Measurements from ENCODE around the gene GATAD2B.

GATAD2B gene

GRCh38 chr1:153790966-153791647, 131.7 kb downstream of the GATAD2B start:
- DNase-seq: peak in 1 of 2 donors; percentile 43
- Histone ChIP-seq H3K9ac (ENCODE audit: low read length) (no peak overlapping the region), H3K18ac (ENCODE audit: low read length) (no peak overlapping the region), H4K8ac (ENCODE audit: low read depth, low read length) (no peak overlapping the region), H3K79me1 (ENCODE audit: low read length) (no peaks in the 10 kb centered on the region), H4K91ac (ENCODE audit: low read depth, low read length) (no peak overlapping the region), H2AK5ac (ENCODE audit: low read length) (no peak overlapping the region), H3K36me3 (ENCODE audit: control insufficient read depth in 1 of 2, insufficient read depth in 2 of 2, low read length in 2 of 2) (no peaks in the 10 kb centered on the region), H3K4me1 (ENCODE audit: control insufficient read depth in 1 of 2, insufficient read depth in 2 of 2, low read length in 2 of 2) (no peaks in the 10 kb centered on the region), H3K23ac (ENCODE audit: low read length) (no peak overlapping the region), H2BK5ac (ENCODE audit: low read depth, low read length, poor library complexity) (no peak overlapping the region), H3K14ac (ENCODE audit: low read length) (no peak overlapping the region), H2BK120ac (ENCODE audit: insufficient read depth, low read length, poor library complexity) (no peak overlapping the region), H3K4me3 (ENCODE audit: low read depth, low read length) (no peak overlapping the region), H4K12ac (ENCODE audit: low read depth, low read length) (no peak overlapping the region), H3K9me3 (ENCODE audit: insufficient read depth, low read depth, low read length) (no peaks in the 10 kb centered on the region), H3K27ac (ENCODE audit: low read depth, low read length) (no peak overlapping the region), H3K27me3 (ENCODE audit: insufficient read depth, low read length) (no peaks in the 10 kb centered on the region), H3K4me2 (ENCODE audit: low read length) (no peak overlapping the region), H2AFZ (ENCODE audit: insufficient read depth, low read length, poor library complexity) (no peak overlapping the region), H3K79me2 (ENCODE audit: control insufficient read depth, insufficient read depth, low read length, poor library complexity) (no peaks in the 10 kb centered on the region), H2BK12ac (ENCODE audit: low read length) (no peak overlapping the region), H3K4ac (ENCODE audit: low read depth, low read length) (no peak overlapping the region)
- 100% methylated on average over 1 of the region's 9 CpGs for WGBS (ENCODE audit: extremely low coverage, insufficient coverage, insufficient read length)

GRCh38 chr1:153790313-153790965, 132.3 kb downstream of the GATAD2B start:
- no peak overlapping the region for H3K18ac ChIP-seq (ENCODE audit: low read length)
- H3K9ac ChIP-seq (ENCODE audit: low read length): no peak overlapping the region
- no peak overlapping the region for H3K4me2 ChIP-seq (ENCODE audit: low read length)
- H4K91ac ChIP-seq (ENCODE audit: low read depth, low read length): no peak overlapping the region
- no peaks in the 10 kb centered on the region for H3K79me2 ChIP-seq (ENCODE audit: control insufficient read depth, insufficient read depth, low read length, poor library complexity)
- no peaks in the 10 kb centered on the region for H3K36me3 ChIP-seq (ENCODE audit: control insufficient read depth in 1 of 2, insufficient read depth in 2 of 2, low read length in 2 of 2)
- WGBS (ENCODE audit: extremely low coverage, insufficient coverage, insufficient read length): no CpG with 5 or more reads among the region's 16 CpGs
- H3K4ac ChIP-seq (ENCODE audit: low read depth, low read length): no peak overlapping the region
- DNase-seq: peak in 1 of 2 donors; percentile 18
- H2BK12ac ChIP-seq (ENCODE audit: low read length): no peak overlapping the region
- H3K27ac ChIP-seq (ENCODE audit: low read depth, low read length): no peak overlapping the region
- H4K8ac ChIP-seq (ENCODE audit: low read depth, low read length): no peak overlapping the region
- H3K27me3 ChIP-seq (ENCODE audit: insufficient read depth, low read length): no peaks in the 10 kb centered on the region
- H2AFZ ChIP-seq (ENCODE audit: insufficient read depth, low read length, poor library complexity): no peak overlapping the region
- H3K14ac ChIP-seq (ENCODE audit: low read length): no peak overlapping the region
- no peak overlapping the region for H2AK5ac ChIP-seq (ENCODE audit: low read length)
- H2BK5ac ChIP-seq (ENCODE audit: low read depth, low read length, poor library complexity): no peak overlapping the region
- H4K12ac ChIP-seq (ENCODE audit: low read depth, low read length): no peak overlapping the region
- no peaks in the 10 kb centered on the region for H3K9me3 ChIP-seq (ENCODE audit: insufficient read depth, low read depth, low read length)
- H2BK120ac ChIP-seq (ENCODE audit: insufficient read depth, low read length, poor library complexity): no peak overlapping the region
- no peaks in the 10 kb centered on the region for H3K4me1 ChIP-seq (ENCODE audit: control insufficient read depth in 1 of 2, insufficient read depth in 2 of 2, low read length in 2 of 2)
- no peak overlapping the region for H3K4me3 ChIP-seq (ENCODE audit: low read depth, low read length)
- H3K23ac ChIP-seq (ENCODE audit: low read length): no peak overlapping the region
- no peaks in the 10 kb centered on the region for H3K79me1 ChIP-seq (ENCODE audit: low read length)

- H4K91ac ChIP-seq (ENCODE audit: low read depth, low read length): no peak overlapping the region
- H3K36me3 ChIP-seq (ENCODE audit: control insufficient read depth in 1 of 2, insufficient read depth in 2 of 2, low read length in 2 of 2): no peaks in the 10 kb centered on the region
- no peak overlapping the region for H4K12ac ChIP-seq (ENCODE audit: low read depth, low read length)
- H3K4me1 ChIP-seq (ENCODE audit: control insufficient read depth in 1 of 2, insufficient read depth in 2 of 2, low read length in 2 of 2): no peaks in the 10 kb centered on the region
- H3K18ac ChIP-seq (ENCODE audit: low read length): no peak overlapping the region
- no peak overlapping the region for H3K9ac ChIP-seq (ENCODE audit: low read length)
- H3K79me1 ChIP-seq (ENCODE audit: low read length): no peaks in the 10 kb centered on the region
- H3K9me3 ChIP-seq (ENCODE audit: insufficient read depth, low read depth, low read length): no peaks in the 10 kb centered on the region
- H2AFZ ChIP-seq (ENCODE audit: insufficient read depth, low read length, poor library complexity): no peak overlapping the region
- no peak overlapping the region for H4K8ac ChIP-seq (ENCODE audit: low read depth, low read length)
- no peak overlapping the region for H3K14ac ChIP-seq (ENCODE audit: low read length)
- H2BK5ac ChIP-seq (ENCODE audit: low read depth, low read length, poor library complexity): no peak overlapping the region
- no peak overlapping the region for H2BK120ac ChIP-seq (ENCODE audit: insufficient read depth, low read length, poor library complexity)
- H3K23ac ChIP-seq (ENCODE audit: low read length): no peak overlapping the region
- H2AK5ac ChIP-seq (ENCODE audit: low read length): no peak overlapping the region
- H3K4ac ChIP-seq (ENCODE audit: low read depth, low read length): no peak overlapping the region
- no peaks in the 10 kb centered on the region for H3K79me2 ChIP-seq (ENCODE audit: control insufficient read depth, insufficient read depth, low read length, poor library complexity)
- no peak for DNase-seq
- H3K4me3 ChIP-seq (ENCODE audit: low read depth, low read length): no peak overlapping the region
- H3K27me3 ChIP-seq (ENCODE audit: insufficient read depth, low read length): no peaks in the 10 kb centered on the region
- no peak overlapping the region for H3K27ac ChIP-seq (ENCODE audit: low read depth, low read length)
- H2BK12ac ChIP-seq (ENCODE audit: low read length): no peak overlapping the region
- no peak overlapping the region for H3K4me2 ChIP-seq (ENCODE audit: low read length)
- no CpG with 5 or more reads among the region's 22 CpGs for WGBS (ENCODE audit: extremely low coverage, insufficient coverage, insufficient read length)
Measured at GRCh38 chr1:153789478-153790034, 133.2 kb downstream of the GATAD2B start.

- no peak overlapping the region for H3K23ac ChIP-seq (ENCODE audit: low read length)
- H3K4ac ChIP-seq (ENCODE audit: low read depth, low read length): no peak overlapping the region
- H3K4me2 ChIP-seq (ENCODE audit: low read length): no peak overlapping the region
- no peak overlapping the region for H2AFZ ChIP-seq (ENCODE audit: insufficient read depth, low read length, poor library complexity)
- no peak overlapping the region for H3K9ac ChIP-seq (ENCODE audit: low read length)
- H3K18ac ChIP-seq (ENCODE audit: low read length): no peak overlapping the region
- H3K4me1 ChIP-seq (ENCODE audit: control insufficient read depth in 1 of 2, insufficient read depth in 2 of 2, low read length in 2 of 2): peaks cover 0 to 2% of the 10 kb centered on the region in 2 experiments
- no peak overlapping the region for H3K27ac ChIP-seq (ENCODE audit: low read depth, low read length)
- no peak overlapping the region for H2BK120ac ChIP-seq (ENCODE audit: insufficient read depth, low read length, poor library complexity)
- H3K79me1 ChIP-seq (ENCODE audit: low read length): peaks cover 6% of the 10 kb centered on the region
- H4K12ac ChIP-seq (ENCODE audit: low read depth, low read length): no peak overlapping the region
- peaks cover 4% of the 10 kb centered on the region for H3K79me2 ChIP-seq (ENCODE audit: control insufficient read depth, insufficient read depth, low read length, poor library complexity)
- no peak overlapping the region for H3K14ac ChIP-seq (ENCODE audit: low read length)
- no peak for DNase-seq
- no peaks in the 10 kb centered on the region for H3K27me3 ChIP-seq (ENCODE audit: insufficient read depth, low read length)
- H4K91ac ChIP-seq (ENCODE audit: low read depth, low read length): no peak overlapping the region
- H3K4me3 ChIP-seq (ENCODE audit: low read depth, low read length): no peak overlapping the region
- H4K8ac ChIP-seq (ENCODE audit: low read depth, low read length): no peak overlapping the region
- no CpG with 5 or more reads among the region's 4 CpGs for WGBS (ENCODE audit: extremely low coverage, insufficient coverage, insufficient read length)
- no peak overlapping the region for H2BK5ac ChIP-seq (ENCODE audit: low read depth, low read length, poor library complexity)
- H2AK5ac ChIP-seq (ENCODE audit: low read length): no peak overlapping the region
- no peak overlapping the region for H2BK12ac ChIP-seq (ENCODE audit: low read length)
- no peaks in the 10 kb centered on the region for H3K9me3 ChIP-seq (ENCODE audit: insufficient read depth, low read depth, low read length)
- no peaks in the 10 kb centered on the region for H3K36me3 ChIP-seq (ENCODE audit: control insufficient read depth in 1 of 2, insufficient read depth in 2 of 2, low read length in 2 of 2)
Measured at GRCh38 chr1:153786038-153786790, 136.6 kb downstream of the GATAD2B start.

Data from trophoblast cell (in vitro differentiated cells and primary cell).